ENCODE results near the gene L2HGDH. TPM values are rescaled to one million over a fixed set of nuclear protein-coding genes. Genes with fewer than 3 reads are reported as not detected.

The L2HGDH gene
- total RNA-seq, 1 experiment from 2014 or later = 16.9 TPM

- CTCF ChIA-PET = interaction anchor here (0.8 to 1.2 kb wide), 2 partner anchors 15 to 18 kb away, joined by 3 read pairs; no protein-coding TSS in a partner anchor
- no peak overlapping the region for H3K4me2 ChIP-seq (ENCODE audit: low read length)
- H3K27ac ChIP-seq (ENCODE audit: low read depth, low read length) = no peak overlapping the region
- no peak overlapping the region for H2AFZ ChIP-seq (ENCODE audit: low read depth, low read length, poor library complexity, severe bottlenecking)
- no peak overlapping the region for H3K9ac ChIP-seq (ENCODE audit: low read length)
- peak; percentile 77 for ATAC-seq
- H3K79me2 ChIP-seq (ENCODE audit: insufficient read depth, low read length) = no peaks in the 10 kb centered on the region
- RAD21 ChIA-PET (ENCODE audit: low non-redundant PET in 1 of 2, low total read pairs in 2 of 2, uncharacterized antibody in 2 of 2, unreplicated experiment in 2 of 2) = no interaction called here
- no peaks in the 10 kb centered on the region for H3K9me3 ChIP-seq (ENCODE audit: control insufficient read depth in 1 of 2, insufficient read depth in 1 of 2, low read depth in 1 of 2, low read length in 2 of 2)
- intact Hi-C loops (cut with micrococcal nuclease) = no loop called here
- BruUV-seq (replicated peaks) = no TSS peak
- H3K4me3 ChIP-seq (replicated peaks in 1 of 2; ENCODE audit: low read depth in 1 of 2, low read length in 2 of 2) = no peak overlapping the region
- no peaks in the 10 kb centered on the region for H3K27me3 ChIP-seq (ENCODE audit: insufficient read depth, low read length)
- peak; percentile 3 for DNase-seq (ENCODE audit: low read depth, low spot score)
- H4K20me1 ChIP-seq (ENCODE audit: insufficient read depth) = no peaks in the 10 kb centered on the region
- POLR2A ChIA-PET = no interaction called here
- H3K4me1 ChIP-seq (ENCODE audit: control insufficient read depth in 1 of 2, insufficient read depth in 2 of 2, low read length in 2 of 2) = no peaks in the 10 kb centered on the region
- peak; percentile 56 for TF ChIP-seq RAD21 (IDR thresholded peaks at IDR 0.05; ENCODE audit: low read depth)
- TF ChIP-seq, protein P1, sequence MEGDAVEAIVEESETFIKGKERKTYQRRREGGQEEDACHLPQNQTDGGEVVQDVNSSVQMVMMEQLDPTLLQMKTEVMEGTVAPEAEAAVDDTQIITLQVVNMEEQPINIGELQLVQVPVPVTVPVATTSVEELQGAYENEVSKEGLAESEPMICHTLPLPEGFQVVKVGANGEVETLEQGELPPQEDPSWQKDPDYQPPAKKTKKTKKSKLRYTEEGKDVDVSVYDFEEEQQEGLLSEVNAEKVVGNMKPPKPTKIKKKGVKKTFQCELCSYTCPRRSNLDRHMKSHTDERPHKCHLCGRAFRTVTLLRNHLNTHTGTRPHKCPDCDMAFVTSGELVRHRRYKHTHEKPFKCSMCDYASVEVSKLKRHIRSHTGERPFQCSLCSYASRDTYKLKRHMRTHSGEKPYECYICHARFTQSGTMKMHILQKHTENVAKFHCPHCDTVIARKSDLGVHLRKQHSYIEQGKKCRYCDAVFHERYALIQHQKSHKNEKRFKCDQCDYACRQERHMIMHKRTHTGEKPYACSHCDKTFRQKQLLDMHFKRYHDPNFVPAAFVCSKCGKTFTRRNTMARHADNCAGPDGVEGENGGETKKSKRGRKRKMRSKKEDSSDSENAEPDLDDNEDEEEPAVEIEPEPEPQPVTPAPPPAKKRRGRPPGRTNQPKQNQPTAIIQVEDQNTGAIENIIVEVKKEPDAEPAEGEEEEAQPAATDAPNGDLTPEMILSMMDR (IDR thresholded peaks at IDR 0.05 in 2 of 3, conservative IDR thresholded peaks at IDR 0.05 in 1 of 3; ENCODE audit: borderline replicate concordance in 1 of 3, insufficient read depth in 1 of 3, low read depth in 2 of 3, low read length in 2 of 3) = peak; percentile 38 to 50 (median 47); a peak in 5 of 6 replicates
- TF ChIP-seq CBX3 (IDR thresholded peaks at IDR 0.05; ENCODE audit: low read depth) = no peak
- H3K9me2 ChIP-seq (ENCODE audit: insufficient read depth) = no peaks in the 10 kb centered on the region
- peaks cover 3 to 4% of the 10 kb centered on the region in 2 experiments; a peak in 2 of 4 replicates for H3K36me3 ChIP-seq (ENCODE audit: control insufficient read depth in 1 of 2, insufficient read depth in 2 of 2, low read length in 2 of 2)
Measured at GRCh38 chr14:50260511-50260910, 51.5 kb downstream of the L2HGDH start.

GRCh38 chr14:50260072-50260471, 52.0 kb downstream of the L2HGDH start:
- TF ChIP-seq SP1 (IDR thresholded peaks at IDR 0.05; ENCODE audit: low read depth) (no peak), JUND (IDR thresholded peaks at IDR 0.05) (no peak), FOSL1 (IDR thresholded peaks at IDR 0.05; ENCODE audit: low read depth) (no peak), POLR2AphosphoS5 (IDR thresholded peaks at IDR 0.05; ENCODE audit: low read depth, low read length) (no peak), SRF (IDR thresholded peaks at IDR 0.05; ENCODE audit: low read depth) (no peak), ZNF274 (IDR thresholded peaks at IDR 0.05; ENCODE audit: low read depth, low read length) (no peak), POLR2A (IDR thresholded peaks at IDR 0.05; ENCODE audit: borderline replicate concordance, extremely low read depth, insufficient read depth, insufficient read length) (no peak), TCF7L2 (IDR thresholded peaks at IDR 0.05; ENCODE audit: borderline replicate concordance, extremely low read depth, insufficient read depth, insufficient read length) (no peak)
- TF ChIP-seq, protein P1 (IDR thresholded peaks at IDR 0.05 in 2 of 3, conservative IDR thresholded peaks at IDR 0.05 in 1 of 3; ENCODE audit: borderline replicate concordance in 1 of 3, insufficient read depth in 1 of 3, low read depth in 2 of 3, low read length in 2 of 3) = no peak
- RAD21 ChIA-PET (ENCODE audit: low non-redundant PET in 1 of 2, low total read pairs in 2 of 2, uncharacterized antibody in 2 of 2, unreplicated experiment in 2 of 2) = no interaction called here
- Histone ChIP-seq H3K9ac (ENCODE audit: low read length) (no peak overlapping the region), H3K27me3 (ENCODE audit: insufficient read depth, low read length) (no peaks in the 10 kb centered on the region), H2AFZ (ENCODE audit: low read depth, low read length, poor library complexity, severe bottlenecking) (no peak overlapping the region), H3K4me3 (replicated peaks in 1 of 2; ENCODE audit: low read depth in 1 of 2, low read length in 2 of 2) (no peak overlapping the region), H3K4me1 (ENCODE audit: control insufficient read depth in 1 of 2, insufficient read depth in 2 of 2, low read length in 2 of 2) (no peaks in the 10 kb centered on the region), H3K4me2 (ENCODE audit: low read length) (no peak overlapping the region), H3K9me3 (ENCODE audit: control insufficient read depth in 1 of 2, insufficient read depth in 1 of 2, low read depth in 1 of 2, low read length in 2 of 2) (no peaks in the 10 kb centered on the region), H3K27ac (ENCODE audit: low read depth, low read length) (no peak overlapping the region), H3K79me2 (ENCODE audit: insufficient read depth, low read length) (no peaks in the 10 kb centered on the region), H3K36me3 (ENCODE audit: control insufficient read depth in 1 of 2, insufficient read depth in 2 of 2, low read length in 2 of 2) (peaks cover 3 to 4% of the 10 kb centered on the region in 2 experiments; a peak in 2 of 4 replicates), H4K20me1 (ENCODE audit: insufficient read depth) (no peaks in the 10 kb centered on the region), H3K9me2 (ENCODE audit: insufficient read depth) (no peaks in the 10 kb centered on the region)
- POLR2A ChIA-PET = no interaction called here
- CTCF ChIA-PET = interaction anchor here (1.2 kb wide), 1 partner anchor 14 kb away, joined by 3 read pairs; no protein-coding TSS in a partner anchor
- BruUV-seq (replicated peaks) = no TSS peak
- ATAC-seq (no peak), DNase-seq (ENCODE audit: low read depth, low spot score) (no peak)
- intact Hi-C loops (cut with micrococcal nuclease) = no loop called here

Data from HCT116 (cell line).